Measurements from ENCODE around the gene ZNF668.

DNA sequence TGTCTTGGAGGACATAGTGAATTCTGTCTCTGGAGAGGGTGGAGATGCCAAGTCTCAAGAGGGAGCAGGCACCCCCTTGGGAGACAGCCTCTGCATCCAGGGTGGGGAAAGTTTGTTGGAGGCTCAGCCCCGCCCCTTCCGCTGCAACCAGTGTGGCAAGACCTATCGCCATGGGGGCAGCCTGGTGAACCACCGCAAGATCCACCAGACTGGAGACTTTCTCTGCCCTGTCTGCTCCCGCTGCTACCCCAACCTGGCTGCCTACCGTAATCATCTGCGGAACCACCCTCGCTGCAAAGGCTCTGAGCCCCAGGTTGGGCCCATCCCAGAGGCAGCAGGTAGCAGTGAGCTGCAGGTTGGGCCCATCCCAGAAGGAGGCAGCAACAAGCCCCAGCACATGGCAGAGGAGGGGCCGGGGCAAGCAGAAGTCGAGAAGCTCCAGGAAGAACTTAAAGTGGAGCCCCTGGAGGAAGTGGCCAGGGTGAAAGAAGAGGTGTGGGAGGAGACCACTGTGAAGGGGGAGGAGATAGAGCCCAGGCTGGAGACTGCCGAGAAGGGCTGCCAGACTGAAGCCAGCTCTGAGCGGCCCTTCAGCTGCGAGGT lies 5.4 kb upstream of the ZNF668 start:
- TF ChIP-seq, protein P1, sequence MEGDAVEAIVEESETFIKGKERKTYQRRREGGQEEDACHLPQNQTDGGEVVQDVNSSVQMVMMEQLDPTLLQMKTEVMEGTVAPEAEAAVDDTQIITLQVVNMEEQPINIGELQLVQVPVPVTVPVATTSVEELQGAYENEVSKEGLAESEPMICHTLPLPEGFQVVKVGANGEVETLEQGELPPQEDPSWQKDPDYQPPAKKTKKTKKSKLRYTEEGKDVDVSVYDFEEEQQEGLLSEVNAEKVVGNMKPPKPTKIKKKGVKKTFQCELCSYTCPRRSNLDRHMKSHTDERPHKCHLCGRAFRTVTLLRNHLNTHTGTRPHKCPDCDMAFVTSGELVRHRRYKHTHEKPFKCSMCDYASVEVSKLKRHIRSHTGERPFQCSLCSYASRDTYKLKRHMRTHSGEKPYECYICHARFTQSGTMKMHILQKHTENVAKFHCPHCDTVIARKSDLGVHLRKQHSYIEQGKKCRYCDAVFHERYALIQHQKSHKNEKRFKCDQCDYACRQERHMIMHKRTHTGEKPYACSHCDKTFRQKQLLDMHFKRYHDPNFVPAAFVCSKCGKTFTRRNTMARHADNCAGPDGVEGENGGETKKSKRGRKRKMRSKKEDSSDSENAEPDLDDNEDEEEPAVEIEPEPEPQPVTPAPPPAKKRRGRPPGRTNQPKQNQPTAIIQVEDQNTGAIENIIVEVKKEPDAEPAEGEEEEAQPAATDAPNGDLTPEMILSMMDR (IDR thresholded peaks at IDR 0.05), result no peak
- no peak for TF ChIP-seq POLR2A (IDR thresholded peaks at IDR 0.05)
- no peak for TF ChIP-seq EP300 (IDR thresholded peaks at IDR 0.05; ENCODE audit: low read depth)
